Measurements from ENCODE around the gene CNTD1.
"Not testable (repeated sequence)": the region's sequence is repeated elsewhere in the genome, so short reads cannot be mapped to it uniquely, and the experiment has no call there.

The CNTD1 gene

DNA sequence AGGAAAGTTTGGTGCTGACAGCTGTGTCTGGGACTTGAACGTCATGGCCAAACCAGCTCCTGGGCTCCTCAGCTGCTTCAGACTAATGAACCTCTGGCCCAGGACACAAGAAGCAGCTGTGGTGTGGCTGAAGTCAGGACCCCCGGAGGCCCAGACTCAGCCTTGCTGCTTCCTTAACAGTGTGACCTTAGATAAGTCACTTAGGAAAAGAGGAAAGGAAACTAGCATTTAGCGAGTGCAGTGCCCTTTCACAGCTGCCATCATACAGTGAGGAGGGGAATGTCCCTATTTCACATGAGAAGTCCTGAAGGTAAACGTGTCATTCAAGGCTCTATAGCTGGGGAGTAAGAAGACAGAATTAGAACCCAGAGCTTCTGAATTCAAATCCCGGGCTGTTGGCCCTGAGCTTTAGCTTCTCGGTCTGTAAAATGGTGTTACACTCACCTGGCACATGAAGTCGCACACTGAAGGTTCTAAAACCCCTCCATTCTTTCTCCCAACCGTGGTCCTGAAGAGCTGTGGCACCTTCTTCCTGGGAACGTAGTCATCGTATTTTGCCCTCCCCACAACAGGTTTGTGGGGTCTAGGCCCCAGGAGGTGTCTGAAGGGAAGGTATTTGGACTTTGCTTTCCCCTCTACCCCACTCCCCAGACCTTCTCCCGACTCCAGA, 38.5 kb upstream of the CNTD1 start:
- TF ChIP-seq, protein P1, sequence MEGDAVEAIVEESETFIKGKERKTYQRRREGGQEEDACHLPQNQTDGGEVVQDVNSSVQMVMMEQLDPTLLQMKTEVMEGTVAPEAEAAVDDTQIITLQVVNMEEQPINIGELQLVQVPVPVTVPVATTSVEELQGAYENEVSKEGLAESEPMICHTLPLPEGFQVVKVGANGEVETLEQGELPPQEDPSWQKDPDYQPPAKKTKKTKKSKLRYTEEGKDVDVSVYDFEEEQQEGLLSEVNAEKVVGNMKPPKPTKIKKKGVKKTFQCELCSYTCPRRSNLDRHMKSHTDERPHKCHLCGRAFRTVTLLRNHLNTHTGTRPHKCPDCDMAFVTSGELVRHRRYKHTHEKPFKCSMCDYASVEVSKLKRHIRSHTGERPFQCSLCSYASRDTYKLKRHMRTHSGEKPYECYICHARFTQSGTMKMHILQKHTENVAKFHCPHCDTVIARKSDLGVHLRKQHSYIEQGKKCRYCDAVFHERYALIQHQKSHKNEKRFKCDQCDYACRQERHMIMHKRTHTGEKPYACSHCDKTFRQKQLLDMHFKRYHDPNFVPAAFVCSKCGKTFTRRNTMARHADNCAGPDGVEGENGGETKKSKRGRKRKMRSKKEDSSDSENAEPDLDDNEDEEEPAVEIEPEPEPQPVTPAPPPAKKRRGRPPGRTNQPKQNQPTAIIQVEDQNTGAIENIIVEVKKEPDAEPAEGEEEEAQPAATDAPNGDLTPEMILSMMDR (IDR thresholded peaks at IDR 0.05; ENCODE audit: control extremely low read depth, extremely low read depth, low read depth, missing control alignments): no peak
- ChIA-PET CTCF (interaction anchor here (0.6 to 7.4 kb wide), 16 partner anchors 9 to 238 kb away, joined by 3 to 109 read pairs (median 4); partner anchors contain the start of genes BECN1, CCR10, PSMC3IP and RPL27), POLR2A (interaction anchor here (0.8 kb wide), 1 partner anchor 12 kb away, joined by 3 read pairs; no protein-coding TSS in a partner anchor)
- DNase-seq (ENCODE audit: extremely low spot score): peak; percentile 58

DNA sequence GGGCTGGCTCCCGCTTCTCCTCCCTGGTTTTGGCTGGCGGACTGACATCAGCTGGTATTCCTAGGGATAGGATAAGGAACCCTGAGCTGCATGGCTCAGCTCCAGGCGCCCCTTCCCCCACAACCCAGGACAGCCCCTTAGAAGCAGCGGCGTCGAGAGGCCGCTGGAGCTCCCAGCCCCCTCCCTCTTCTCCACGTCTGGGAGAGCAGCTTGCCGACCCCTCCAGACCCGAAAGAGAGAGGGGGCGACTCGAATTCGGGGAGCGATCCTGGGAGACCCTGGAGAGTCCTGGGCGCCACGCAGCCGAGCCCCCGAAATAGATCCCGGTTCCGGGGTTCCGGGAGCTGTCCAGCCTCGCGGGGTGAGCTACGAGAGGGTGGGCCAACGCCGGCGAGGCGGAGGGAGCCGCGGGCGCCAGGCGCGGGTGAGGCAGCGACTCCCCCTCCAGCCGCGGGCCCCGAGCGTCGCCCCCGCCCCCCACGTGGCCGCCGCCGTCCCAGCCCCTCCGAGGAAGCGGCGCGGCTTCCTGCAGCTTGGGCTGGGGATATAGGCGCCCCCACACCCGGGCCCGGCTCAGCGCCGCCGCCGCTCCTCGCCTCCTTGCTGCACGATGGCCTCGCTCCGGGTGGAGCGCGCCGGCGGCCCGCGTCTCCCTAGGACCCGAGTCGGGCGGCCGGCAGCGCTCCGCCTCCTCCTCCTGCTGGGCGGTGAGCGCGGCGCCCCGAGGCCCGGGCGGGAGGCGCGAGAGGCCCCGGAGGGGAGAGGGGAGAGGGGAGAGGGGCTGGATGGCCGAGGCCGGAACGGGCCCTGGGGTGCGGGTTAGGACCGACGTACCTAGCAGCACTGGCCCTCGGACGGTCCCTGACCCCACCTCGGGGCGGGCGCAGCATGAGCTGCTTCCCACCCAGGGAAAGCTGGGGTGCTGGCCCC, 37.7 kb upstream of the CNTD1 start, which contains the start of gene RAMP2:
TSS of gene RAMP2 (plus strand) at position 576 of the 930 bp plus-strand sequence. CDS start at position 611, 35 bp downstream.
- POLR2A ChIA-PET: interaction anchor here (0.8 kb wide), 1 partner anchor 11 kb away, joined by 3 read pairs; no protein-coding TSS in a partner anchor

DNA sequence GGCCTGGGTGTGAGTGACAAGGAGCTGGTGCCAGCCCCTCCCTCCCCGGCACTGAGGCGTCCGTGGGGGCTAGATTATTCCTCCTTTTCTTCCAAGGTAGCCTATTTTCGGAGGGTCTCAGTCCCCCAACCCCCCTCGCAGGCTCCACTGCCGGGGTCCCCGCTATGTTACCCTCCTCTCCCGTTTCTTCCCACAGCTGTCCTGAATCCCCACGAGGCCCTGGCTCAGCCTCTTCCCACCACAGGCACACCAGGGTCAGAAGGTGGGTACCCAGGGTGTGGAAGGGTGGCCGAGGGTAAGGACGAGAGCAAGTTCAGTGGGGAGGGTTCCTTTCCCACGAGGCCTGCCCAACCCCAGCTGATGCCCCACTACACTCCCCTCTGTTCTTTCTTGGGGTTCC, 37.0 kb upstream of the CNTD1 start:
- CTCF ChIA-PET: interaction anchor here (0.8 to 7.4 kb wide), 9 partner anchors 12 to 237 kb away, joined by 3 to 109 read pairs (median 4); partner anchors contain the start of genes CNTD1, COA3, PSMC3IP and RPL27
- TF ChIP-seq, protein P1 (IDR thresholded peaks at IDR 0.05; ENCODE audit: control extremely low read depth, extremely low read depth, low read depth, missing control alignments): no peak
- no peak for DNase-seq (ENCODE audit: extremely low spot score)
- POLR2A ChIA-PET: no interaction called here

More for the DNA sequence above, 37.7 kb upstream of the CNTD1 start, which contains the start of gene RAMP2:
- CTCF ChIA-PET: interaction anchor here (0.7 to 7.4 kb wide), 20 partner anchors 9 to 238 kb away, joined by 3 to 109 read pairs (median 4); partner anchors contain the start of genes BECN1, CCR10, CNTD1 and COA3
- TF ChIP-seq, protein P1 (IDR thresholded peaks at IDR 0.05; ENCODE audit: control extremely low read depth, extremely low read depth, low read depth, missing control alignments): no peak
- peak; percentile 40 for DNase-seq (ENCODE audit: extremely low spot score)

DNA sequence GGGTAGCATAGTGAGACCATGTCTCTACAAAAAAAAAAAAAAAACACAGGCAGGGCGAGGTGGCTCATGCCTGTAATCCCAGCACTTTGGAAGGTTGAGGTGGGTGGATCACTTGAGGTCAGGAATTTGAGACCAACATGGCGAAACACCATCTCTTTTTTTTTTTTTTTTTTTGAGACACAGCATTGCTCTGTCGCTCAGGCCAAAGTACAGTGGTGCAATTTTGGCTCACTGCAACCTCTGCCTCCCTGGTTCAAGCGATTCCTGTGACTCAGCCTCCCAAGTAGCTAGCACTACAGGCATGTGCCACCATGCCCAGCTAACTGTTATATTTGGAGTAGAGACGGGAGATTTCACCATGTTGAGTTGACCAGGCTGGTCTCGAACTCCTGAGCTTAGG, 32.5 kb upstream of the CNTD1 start:
- POLR2A ChIA-PET: no interaction called here
- TF ChIP-seq, protein P1 (IDR thresholded peaks at IDR 0.05; ENCODE audit: control extremely low read depth, extremely low read depth, low read depth, missing control alignments): no peak

DNA sequence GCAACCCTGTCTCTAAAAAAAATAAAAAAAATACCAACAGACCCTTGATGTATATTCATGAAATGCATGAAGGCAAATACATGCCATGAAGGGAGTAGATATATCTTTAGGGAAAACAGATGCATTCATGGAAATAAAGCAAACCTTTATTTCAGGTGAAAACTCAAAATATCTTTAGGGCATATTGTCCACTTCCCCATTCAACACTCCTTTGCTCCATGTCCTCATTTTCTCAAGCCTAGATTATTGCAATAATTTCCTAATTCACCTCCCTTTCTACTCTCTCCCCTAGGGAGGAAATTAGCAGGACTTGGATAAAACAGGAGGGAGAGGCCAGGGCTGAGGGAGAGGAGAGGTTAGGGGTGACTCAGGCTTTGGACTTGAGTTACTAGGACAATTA, 31.1 kb upstream of the CNTD1 start:
- DNase-seq (ENCODE audit: extremely low spot score): no peak
- CTCF ChIA-PET: interaction anchor here (0.6 kb wide), 1 partner anchor 189 kb away, joined by 3 read pairs; no protein-coding TSS in a partner anchor
- TF ChIP-seq, protein P1 (IDR thresholded peaks at IDR 0.05; ENCODE audit: control extremely low read depth, extremely low read depth, low read depth, missing control alignments): no peak
- POLR2A ChIA-PET: interaction anchor here (0.7 kb wide), 1 partner anchor 57 kb away, joined by 3 read pairs; the partner anchor contains the start of gene BECN1

More for the DNA sequence above, 32.5 kb upstream of the CNTD1 start:
- CTCF ChIA-PET: interaction anchor here (1.1 to 1.9 kb wide), 3 partner anchors 12 to 188 kb away, joined by 3 to 8 read pairs (median 3); no protein-coding TSS in a partner anchor
- DNase-seq (ENCODE audit: extremely low spot score): no peak

- CTCF ChIA-PET: interaction anchor here (0.6 kb wide), 1 partner anchor 190 kb away, joined by 3 read pairs; no protein-coding TSS in a partner anchor
- POLR2A ChIA-PET; DNase-seq (ENCODE audit: extremely low spot score): not testable (repeated sequence)
Measured at GRCh38 chr17:42768006-42768405, 30.7 kb upstream of the CNTD1 start.

GRCh38 chr17:42769964-42770363, 28.7 kb upstream of the CNTD1 start:
- CTCF ChIA-PET: interaction anchor here (0.8 to 0.9 kb wide), 2 partner anchors 10 to 192 kb away, joined by 3 to 5 read pairs; no protein-coding TSS in a partner anchor

More at GRCh38 chr17:42769964-42770363, 28.7 kb upstream of the CNTD1 start:
- POLR2A ChIA-PET; DNase-seq (ENCODE audit: extremely low spot score): not testable (repeated sequence)

All from GM10248 (cell line).